Gastroesophageal sphincter (tissue), 3 donors: ENCODE measurements around the gene NPHP4.

Experiments used
- EP300 ChIP-seq: sonication (generic); formaldehyde crosslinking; IDR thresholded peaks from one replicate; pipeline ENCODE4 v1.6.1; 2017; ENCODE audit warnings: antibody characterized with exemption, mild to moderate bottlenecking
- POLR2A ChIP-seq, 2 donors: fragments of 450-650 bp; IDR thresholded peaks; one replicate each; pipeline ENCODE4 v1.6.1; 2017; ENCODE audit warnings: antibody characterized with exemption in 2 of 2, mild to moderate bottlenecking in 2 of 2, moderate library complexity in 1 of 2
- TF ChIP-seq, protein P1 (sequence below), 4 experiments: fragments of 200-600 bp in 2 of 4; fragments of 450-650 bp in 2 of 4; sonication (generic) in 1 of 4; IDR thresholded peaks; one replicate each; pipeline ENCODE4 v1.5.1; 2017 to 2019; ENCODE audit warnings: antibody characterized with exemption in 4 of 4, mild to moderate bottlenecking in 2 of 4, moderate library complexity in 2 of 4

DNA sequence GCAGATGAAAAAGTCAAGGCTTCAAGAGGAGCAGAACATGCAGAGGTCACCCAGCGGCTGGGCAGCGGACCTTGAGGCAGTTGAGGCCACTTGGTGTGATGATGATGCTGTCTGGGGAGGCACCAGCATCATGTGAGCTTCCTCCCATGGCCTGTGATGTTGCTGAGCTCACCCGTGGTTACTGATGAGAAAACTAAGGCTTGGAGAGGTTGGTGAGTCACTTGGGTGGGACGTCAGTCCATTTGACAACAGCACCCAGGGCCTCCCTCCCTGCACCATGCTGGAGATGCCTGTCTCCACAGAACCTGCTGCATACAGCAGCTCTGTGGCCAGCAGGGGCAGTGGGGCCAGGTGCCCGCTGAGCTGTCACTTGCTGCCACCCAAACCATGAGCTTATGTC is 146.8 kb downstream of the NPHP4 start:
- TF ChIP-seq, protein P1, sequence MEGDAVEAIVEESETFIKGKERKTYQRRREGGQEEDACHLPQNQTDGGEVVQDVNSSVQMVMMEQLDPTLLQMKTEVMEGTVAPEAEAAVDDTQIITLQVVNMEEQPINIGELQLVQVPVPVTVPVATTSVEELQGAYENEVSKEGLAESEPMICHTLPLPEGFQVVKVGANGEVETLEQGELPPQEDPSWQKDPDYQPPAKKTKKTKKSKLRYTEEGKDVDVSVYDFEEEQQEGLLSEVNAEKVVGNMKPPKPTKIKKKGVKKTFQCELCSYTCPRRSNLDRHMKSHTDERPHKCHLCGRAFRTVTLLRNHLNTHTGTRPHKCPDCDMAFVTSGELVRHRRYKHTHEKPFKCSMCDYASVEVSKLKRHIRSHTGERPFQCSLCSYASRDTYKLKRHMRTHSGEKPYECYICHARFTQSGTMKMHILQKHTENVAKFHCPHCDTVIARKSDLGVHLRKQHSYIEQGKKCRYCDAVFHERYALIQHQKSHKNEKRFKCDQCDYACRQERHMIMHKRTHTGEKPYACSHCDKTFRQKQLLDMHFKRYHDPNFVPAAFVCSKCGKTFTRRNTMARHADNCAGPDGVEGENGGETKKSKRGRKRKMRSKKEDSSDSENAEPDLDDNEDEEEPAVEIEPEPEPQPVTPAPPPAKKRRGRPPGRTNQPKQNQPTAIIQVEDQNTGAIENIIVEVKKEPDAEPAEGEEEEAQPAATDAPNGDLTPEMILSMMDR (IDR thresholded peaks at IDR 0.05), result no peak
- TF ChIP-seq EP300 (no peak), POLR2A (IDR thresholded peaks at IDR 0.05) (no peak)
